Panc1 (cell line): ENCODE data around the gene PARVB. TPM values are rescaled to one million over a fixed set of nuclear protein-coding genes. Genes with fewer than 3 reads are reported as not detected.

ENCODE experiments used
- ATAC-seq: fragments of 200-7000 bp; cut with Tn5 transposase; 2 replicates; pipeline ENCODE4 v1.9.1; 2020; ENCODE audit warnings: mild to moderate bottlenecking, moderate library complexity
- BruUV-seq: library from RNA; stranded (reverse); fragments of 400-500 nt; replicated peaks from 2 replicates; lab custom pipeline; 2021; lab: Mats Ljungman, UMichigan
- CTCF ChIA-PET: fragments of 300-600 bp; sonication (Branson Sonifier 250); formaldehyde crosslinking; loops from one replicate; lab custom pipeline; 2022; ENCODE audit warnings: antibody characterized with exemption; lab: Charles Lee
- POLR2A ChIA-PET: fragments of 300-600 bp; sonication (Branson Sonifier 250); formaldehyde crosslinking; loops from one replicate; lab custom pipeline; 2022; ENCODE audit warnings: antibody characterized with exemption; lab: Charles Lee
- DNase-seq: peaks from one replicate; pipeline ENCODE4 v3.0.0-alpha.2; 2010; ENCODE audit warnings: low read depth, low spot score
- H3K27ac ChIP-seq: 2 replicates; pipeline ENCODE4 v1.5.1; 2011; ENCODE audit warnings: mild to moderate bottlenecking, low read length, inconsistent platforms
- H3K27me3 ChIP-seq: fragments of 200-500 bp; sonication (Bioruptor generic); 2 replicates; pipeline ENCODE4 v1.6.0; 2014; ENCODE audit warnings: low read length, inconsistent platforms; ENCODE audit not compliant: control insufficient read depth, insufficient read depth
- H3K36me3 ChIP-seq: fragments of 200-500 bp; sonication (Bioruptor generic); 2 replicates; pipeline ENCODE4 v1.5.1; 2014; ENCODE audit warnings: inconsistent platforms, mild to moderate bottlenecking, low read length, moderate library complexity; ENCODE audit not compliant: control insufficient read depth, insufficient read depth
- H3K4me1 ChIP-seq: 2 replicates; pipeline ENCODE4 v1.5.1; 2011; ENCODE audit warnings: inconsistent platforms, mild to moderate bottlenecking, low read length, moderate library complexity; ENCODE audit not compliant: control insufficient read depth, insufficient read depth
- H3K4me3 ChIP-seq, 2 experiments: 2 replicates each; pipeline ENCODE4 v1.5.1; 2011 to 2012; ENCODE audit warnings: low read depth in 2 of 2, low read length in 2 of 2, mild to moderate bottlenecking in 2 of 2, inconsistent platforms in 1 of 2, moderate library complexity in 1 of 2
- H3K9me3 ChIP-seq: fragments of 200-500 bp; sonication (Bioruptor generic); 2 replicates; pipeline ENCODE4 v1.5.1; 2014; ENCODE audit warnings: low read depth, mild to moderate bottlenecking, inconsistent platforms, low read length, moderate library complexity; ENCODE audit not compliant: control insufficient read depth, insufficient read depth
- POLR2AphosphoS5 ChIP-seq: IDR thresholded peaks from 2 replicates; pipeline ENCODE4 v1.6.1; 2012; ENCODE audit warnings: mild to moderate bottlenecking, low read depth, low read length, moderate library complexity
- SIN3A ChIP-seq: IDR thresholded peaks from 2 replicates; pipeline ENCODE4 v1.6.1; 2012; ENCODE audit warnings: low read depth, mild to moderate bottlenecking, low read length, moderate library complexity, borderline replicate concordance; ENCODE audit not compliant: insufficient read depth
- TCF7L2 ChIP-seq: IDR thresholded peaks from 2 replicates; pipeline ENCODE4 v1.6.1; 2011; ENCODE audit warnings: mild to moderate bottlenecking, low read depth, low read length, inconsistent platforms
- in situ Hi-C: cut with HindIII; loops from 2 replicates; pipeline ENCODE4 v1.10.0; 2016; ENCODE audit warnings: low sequenced_read_pairs, low pct_unique_long_range_greater_than_20kb
- intact Hi-C: fragments of 100-400 bp; cut with micrococcal nuclease; formaldehyde crosslinking; loops from one replicate; pipeline ENCODE4 v1.10.0; 2022; ENCODE audit not compliant: unreplicated experiment
- total RNA-seq: library from RNA; stranded (reverse); gene quantifications from one replicate; pipeline ENCODE4 v1.2.1, GENCODE V29; 2021; ENCODE audit not compliant: unreplicated experiment
- TF ChIP-seq, protein P1 (sequence below): fragments of 450-650 bp; IDR thresholded peaks from 2 replicates; pipeline ENCODE4 v1.5.1; 2017; ENCODE audit warnings: mild to moderate bottlenecking
- TF ChIP-seq, protein P2 (sequence below), 2 experiments: IDR thresholded peaks; 2 replicates each; pipeline ENCODE4 v1.6.1; 2011 to 2012; ENCODE audit warnings: low read depth in 2 of 2, control low read depth in 1 of 2, low read length in 1 of 2, mild to moderate bottlenecking in 1 of 2, moderate library complexity in 1 of 2; ENCODE audit not compliant: insufficient read depth in 1 of 2

PARVB gene
- total RNA-seq, 1 experiment from 2014 or later = 28.1 TPM

DNA sequence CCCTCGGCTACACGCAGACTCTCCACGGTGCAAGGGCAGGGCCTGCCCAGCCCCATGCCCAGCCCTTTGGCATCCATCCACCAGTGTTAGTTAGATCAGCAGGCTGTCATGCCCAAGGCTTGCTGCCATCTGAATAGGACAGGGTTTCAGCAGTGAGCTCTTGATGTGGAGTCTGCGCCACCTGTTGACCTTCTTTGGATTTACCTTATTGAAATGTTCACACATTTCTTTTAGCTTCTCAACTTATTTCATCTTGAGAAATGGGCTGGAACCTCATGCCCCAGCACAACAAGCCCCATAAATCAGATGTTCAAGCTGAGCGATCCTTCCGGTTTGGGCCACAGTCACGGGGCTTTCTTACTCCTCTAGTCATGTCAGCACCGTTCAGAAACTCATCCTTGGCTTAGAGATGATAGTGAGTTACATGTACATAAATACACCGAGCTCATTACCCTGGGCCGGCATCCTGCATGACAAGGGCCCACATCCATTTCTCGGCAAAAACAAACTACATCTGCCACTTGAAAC is 61.7 kb downstream of the PARVB start:
- Histone ChIP-seq H3K27me3 (no peaks in the 10 kb centered on the region), H3K27ac (no peak overlapping the region), H3K4me3 (no peak overlapping the region), H3K36me3 (no peaks in the 10 kb centered on the region), H3K4me1 (no peaks in the 10 kb centered on the region), H3K9me3 (no peaks in the 10 kb centered on the region)
- no peak for TF ChIP-seq TCF7L2
- TF ChIP-seq, protein P1, sequence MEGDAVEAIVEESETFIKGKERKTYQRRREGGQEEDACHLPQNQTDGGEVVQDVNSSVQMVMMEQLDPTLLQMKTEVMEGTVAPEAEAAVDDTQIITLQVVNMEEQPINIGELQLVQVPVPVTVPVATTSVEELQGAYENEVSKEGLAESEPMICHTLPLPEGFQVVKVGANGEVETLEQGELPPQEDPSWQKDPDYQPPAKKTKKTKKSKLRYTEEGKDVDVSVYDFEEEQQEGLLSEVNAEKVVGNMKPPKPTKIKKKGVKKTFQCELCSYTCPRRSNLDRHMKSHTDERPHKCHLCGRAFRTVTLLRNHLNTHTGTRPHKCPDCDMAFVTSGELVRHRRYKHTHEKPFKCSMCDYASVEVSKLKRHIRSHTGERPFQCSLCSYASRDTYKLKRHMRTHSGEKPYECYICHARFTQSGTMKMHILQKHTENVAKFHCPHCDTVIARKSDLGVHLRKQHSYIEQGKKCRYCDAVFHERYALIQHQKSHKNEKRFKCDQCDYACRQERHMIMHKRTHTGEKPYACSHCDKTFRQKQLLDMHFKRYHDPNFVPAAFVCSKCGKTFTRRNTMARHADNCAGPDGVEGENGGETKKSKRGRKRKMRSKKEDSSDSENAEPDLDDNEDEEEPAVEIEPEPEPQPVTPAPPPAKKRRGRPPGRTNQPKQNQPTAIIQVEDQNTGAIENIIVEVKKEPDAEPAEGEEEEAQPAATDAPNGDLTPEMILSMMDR = peak; percentile 74
- intact Hi-C loops (loop anchor here (5.0 to 10.0 kb wide), 2 partner anchors 94 to 539 kb away; no protein-coding TSS in a partner anchor), in situ Hi-C loops (no loop called here)
- ATAC-seq (peak; percentile 87), DNase-seq (peak; percentile 42)
- ChIA-PET CTCF (interaction anchor here (0.6 to 2.7 kb wide), 6 partner anchors 15 to 540 kb away, joined by 3 to 31 read pairs (median 4); no protein-coding TSS in a partner anchor), POLR2A (no interaction called here)
- no TSS peak for BruUV-seq

DNA sequence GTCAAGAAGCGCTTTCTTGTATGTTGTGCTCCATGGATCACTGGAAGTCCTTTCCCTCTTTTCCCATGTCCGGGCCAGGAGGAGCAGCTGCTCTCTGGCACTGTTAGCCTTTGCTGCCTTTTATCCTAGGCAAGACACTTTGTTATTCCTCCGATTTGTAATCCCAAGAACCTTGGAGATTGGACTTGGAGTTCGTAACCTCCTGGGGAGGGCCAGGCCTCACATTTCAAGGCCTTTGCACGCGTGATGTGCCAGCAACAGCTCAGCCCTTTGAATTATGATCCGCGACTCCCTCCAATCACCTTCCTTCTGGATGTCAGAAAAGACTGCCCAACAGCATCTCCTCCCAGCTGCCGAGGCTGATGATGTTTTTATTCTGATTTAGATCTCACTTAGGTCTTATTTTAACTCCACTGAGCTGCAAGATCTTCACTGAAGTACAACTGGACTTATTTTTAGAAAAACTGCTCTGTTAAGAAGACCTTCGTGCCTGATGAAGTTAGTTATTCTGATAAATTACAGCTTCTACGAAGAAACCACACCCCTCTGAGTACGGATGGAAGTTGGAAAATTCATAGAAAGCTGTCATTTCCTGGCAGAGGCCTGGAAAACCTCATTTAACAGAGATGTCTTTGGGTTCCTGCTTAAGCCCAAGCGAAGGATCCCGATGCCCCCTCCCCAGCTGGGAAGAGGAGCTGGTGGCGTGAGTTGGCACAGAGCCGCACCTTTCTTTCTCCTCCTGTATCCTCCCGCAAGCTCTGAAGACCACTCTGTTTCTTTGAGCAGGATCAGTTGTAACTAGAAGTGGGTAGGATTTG is 62.4 kb downstream of the PARVB start:
- H3K4me1 ChIP-seq = no peaks in the 10 kb centered on the region
- ChIA-PET POLR2A (no interaction called here), CTCF (interaction anchor here (0.6 to 2.7 kb wide), 7 partner anchors 15 to 539 kb away, joined by 3 to 31 read pairs (median 4); no protein-coding TSS in a partner anchor)
- BruUV-seq = no TSS peak
- in situ Hi-C loops (no loop called here), intact Hi-C loops (loop anchor here (5.0 to 10.0 kb wide), 2 partner anchors 94 to 538 kb away; no protein-coding TSS in a partner anchor)
- TF ChIP-seq SIN3A = no peak
- no peak for TF ChIP-seq TCF7L2
- TF ChIP-seq, protein P2, sequence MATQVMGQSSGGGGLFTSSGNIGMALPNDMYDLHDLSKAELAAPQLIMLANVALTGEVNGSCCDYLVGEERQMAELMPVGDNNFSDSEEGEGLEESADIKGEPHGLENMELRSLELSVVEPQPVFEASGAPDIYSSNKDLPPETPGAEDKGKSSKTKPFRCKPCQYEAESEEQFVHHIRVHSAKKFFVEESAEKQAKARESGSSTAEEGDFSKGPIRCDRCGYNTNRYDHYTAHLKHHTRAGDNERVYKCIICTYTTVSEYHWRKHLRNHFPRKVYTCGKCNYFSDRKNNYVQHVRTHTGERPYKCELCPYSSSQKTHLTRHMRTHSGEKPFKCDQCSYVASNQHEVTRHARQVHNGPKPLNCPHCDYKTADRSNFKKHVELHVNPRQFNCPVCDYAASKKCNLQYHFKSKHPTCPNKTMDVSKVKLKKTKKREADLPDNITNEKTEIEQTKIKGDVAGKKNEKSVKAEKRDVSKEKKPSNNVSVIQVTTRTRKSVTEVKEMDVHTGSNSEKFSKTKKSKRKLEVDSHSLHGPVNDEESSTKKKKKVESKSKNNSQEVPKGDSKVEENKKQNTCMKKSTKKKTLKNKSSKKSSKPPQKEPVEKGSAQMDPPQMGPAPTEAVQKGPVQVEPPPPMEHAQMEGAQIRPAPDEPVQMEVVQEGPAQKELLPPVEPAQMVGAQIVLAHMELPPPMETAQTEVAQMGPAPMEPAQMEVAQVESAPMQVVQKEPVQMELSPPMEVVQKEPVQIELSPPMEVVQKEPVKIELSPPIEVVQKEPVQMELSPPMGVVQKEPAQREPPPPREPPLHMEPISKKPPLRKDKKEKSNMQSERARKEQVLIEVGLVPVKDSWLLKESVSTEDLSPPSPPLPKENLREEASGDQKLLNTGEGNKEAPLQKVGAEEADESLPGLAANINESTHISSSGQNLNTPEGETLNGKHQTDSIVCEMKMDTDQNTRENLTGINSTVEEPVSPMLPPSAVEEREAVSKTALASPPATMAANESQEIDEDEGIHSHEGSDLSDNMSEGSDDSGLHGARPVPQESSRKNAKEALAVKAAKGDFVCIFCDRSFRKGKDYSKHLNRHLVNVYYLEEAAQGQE (IDR thresholded peaks at IDR 0.05; ENCODE audit: insufficient read depth in 1 of 2, low read depth in 2 of 2, low read length in 1 of 2) = no peak
- TF ChIP-seq, protein P1 = no peak
- TF ChIP-seq POLR2AphosphoS5 = no peak
- ATAC-seq (no peak), DNase-seq (no peak)
- no peak overlapping the region for H3K27ac ChIP-seq
- no peaks in the 10 kb centered on the region for H3K27me3 ChIP-seq
- no peak overlapping the region for H3K4me3 ChIP-seq
- H3K36me3 ChIP-seq = no peaks in the 10 kb centered on the region
- no peaks in the 10 kb centered on the region for H3K9me3 ChIP-seq
